ENCODE results near the gene PGM5.

- TF ChIP-seq ZNF121 (tag by site-specific recombination; IDR thresholded peaks at IDR 0.05): no peak
- TF ChIP-seq ZBTB49 (tag by site-specific recombination; IDR thresholded peaks at IDR 0.05; ENCODE audit: low read depth): no peak
- no peak for TF ChIP-seq ATF2 (tag by site-specific recombination; IDR thresholded peaks at IDR 0.05; ENCODE audit: low read depth)
- TF ChIP-seq CTCF (tag by site-specific recombination; IDR thresholded peaks at IDR 0.05): no peak
- no peak for TF ChIP-seq KLF10 (tag by site-specific recombination; IDR thresholded peaks at IDR 0.05)
- no peak for TF ChIP-seq ZNF391 (tag by site-specific recombination; IDR thresholded peaks at IDR 0.05; ENCODE audit: borderline replicate concordance, low read depth)
- TF ChIP-seq KLF9 (tag by site-specific recombination; IDR thresholded peaks at IDR 0.05; ENCODE audit: low read depth): no peak
- no peak for TF ChIP-seq ZNF600 (tag by site-specific recombination; IDR thresholded peaks at IDR 0.05)
- TF ChIP-seq YY1 (tag by site-specific recombination; IDR thresholded peaks at IDR 0.05): no peak
- no peak for TF ChIP-seq GLIS2 (tag by site-specific recombination; IDR thresholded peaks at IDR 0.05)
- no peak for TF ChIP-seq ZNF561 (tag by site-specific recombination; IDR thresholded peaks at IDR 0.05; ENCODE audit: borderline replicate concordance)
- no peak for TF ChIP-seq ZNF501 (tag by site-specific recombination; IDR thresholded peaks at IDR 0.05)
Observed at GRCh38 chr9:68433531-68434110, 77.2 kb downstream of the PGM5 start.
